ENCODE measurements around the gene FETUB. TPM values are rescaled to one million over a fixed set of nuclear protein-coding genes. Genes with fewer than 3 reads are reported as not detected.

Gene FETUB
- total and polyA plus RNA-seq, 3 donors from 2014 or later = 0.79 to 2.4 TPM; not detected in 1

GRCh38 chr3:186664119-186664495, 23.9 kb downstream of the FETUB start:
- no peak overlapping the region for H3K4me3 ChIP-seq
- H3K9me3 ChIP-seq = no peaks in the 10 kb centered on the region
- no peaks in the 10 kb centered on the region for H3K36me3 ChIP-seq (ENCODE audit: low read depth, missing control alignments)
- H3K4me1 ChIP-seq = no peaks in the 10 kb centered on the region
- H3K27me3 ChIP-seq = no peaks in the 10 kb centered on the region
- no peak for TF ChIP-seq CTCF (IDR thresholded peaks at IDR 0.05)
- no peak for TF ChIP-seq POLR2A (IDR thresholded peaks at IDR 0.05)
- intact Hi-C loops (cut with DNase I; ENCODE audit: low total_unique reads) = no loop called here
- no peak for DNase-seq
- no peak overlapping the region for H3K27ac ChIP-seq

- no peak for DNase-seq
- intact Hi-C loops (cut with DNase I; ENCODE audit: low total_unique reads) = no loop called here
- TF ChIP-seq POLR2A (IDR thresholded peaks at IDR 0.05) = no peak
- TF ChIP-seq CTCF (IDR thresholded peaks at IDR 0.05) = no peak
- H3K9me3 ChIP-seq = no peaks in the 10 kb centered on the region
- whole genome bisulfite sequencing, 2 donors = 59 to 71% methylated on average over 4 of the region's 4 CpGs
- H3K27ac ChIP-seq = no peak overlapping the region
- no peak overlapping the region for H3K4me3 ChIP-seq
- no peaks in the 10 kb centered on the region for H3K4me1 ChIP-seq
- no peaks in the 10 kb centered on the region for H3K27me3 ChIP-seq
- no peaks in the 10 kb centered on the region for H3K36me3 ChIP-seq (ENCODE audit: low read depth, missing control alignments)
Observed at GRCh38 chr3:186664506-186664905, 24.3 kb downstream of the FETUB start.

- TF ChIP-seq CTCF (IDR thresholded peaks at IDR 0.05) (no peak), POLR2A (IDR thresholded peaks at IDR 0.05) (no peak)
- Histone ChIP-seq H3K4me3 (no peak within 1 kb of the TSS), H3K9me3 (no peaks in the 10 kb centered on the region), H3K36me3 (ENCODE audit: low read depth, missing control alignments) (no peaks in the 10 kb centered on the region), H3K4me1 (no peaks in the 10 kb centered on the region), H3K27ac (no peak within 1 kb of the TSS), H3K27me3 (no peaks in the 10 kb centered on the region)
- intact Hi-C loops (cut with DNase I; ENCODE audit: low total_unique reads) = no loop called here
- WGBS, 2 donors = 84 to 86% methylated on average over 8 of the region's 8 CpGs
- no peak for DNase-seq
Observed at GRCh38 chr3:186665625-186666188, 25.5 kb downstream of the FETUB start, which contains the start of gene HRG. Gene HRG (plus strand): TSS chr3:186666014. CDS start chr3:186666032, 18 bp downstream.

GRCh38 chr3:186668426-186668825, 28.2 kb downstream of the FETUB start:
- Histone ChIP-seq H3K4me1 (no peaks in the 10 kb centered on the region), H3K27me3 (no peaks in the 10 kb centered on the region), H3K4me3 (no peak overlapping the region), H3K27ac (no peak overlapping the region), H3K36me3 (ENCODE audit: low read depth, missing control alignments) (no peaks in the 10 kb centered on the region), H3K9me3 (no peaks in the 10 kb centered on the region)
- intact Hi-C loops (cut with DNase I; ENCODE audit: low total_unique reads) = no loop called here
- TF ChIP-seq POLR2A (IDR thresholded peaks at IDR 0.05) = no peak
- no peak for TF ChIP-seq CTCF (IDR thresholded peaks at IDR 0.05)
- WGBS, 2 donors = 67 to 69% methylated on average over 6 of the region's 6 CpGs
- DNase-seq = no peak

- H3K36me3 ChIP-seq (ENCODE audit: low read depth, missing control alignments) = no peaks in the 10 kb centered on the region
- no peaks in the 10 kb centered on the region for H3K9me3 ChIP-seq
- no peak overlapping the region for H3K4me3 ChIP-seq
- H3K27me3 ChIP-seq = no peaks in the 10 kb centered on the region
- no peak overlapping the region for H3K27ac ChIP-seq
- TF ChIP-seq CTCF (IDR thresholded peaks at IDR 0.05) = no peak
- no peak for TF ChIP-seq POLR2A (IDR thresholded peaks at IDR 0.05)
- intact Hi-C loops (cut with DNase I; ENCODE audit: low total_unique reads) = no loop called here
- WGBS, 2 donors = 89 to 92% methylated on average over 2 of the region's 2 CpGs
- H3K4me1 ChIP-seq = no peaks in the 10 kb centered on the region
- no peak for DNase-seq
Observed at GRCh38 chr3:186669378-186670084, 29.3 kb downstream of the FETUB start.

Data from testis (tissue), 3 donors.